Posterior vena cava (tissue), 2 donors: ENCODE results near the gene SLC4A11. TPM values are rescaled to one million over a fixed set of nuclear protein-coding genes. Genes with fewer than 3 reads are reported as not detected.

Experiments used
- DNase-seq: peaks from one replicate; pipeline ENCODE4 v3.0.0-alpha.2; 2020; ENCODE audit warnings: low spot score
- intact Hi-C, 2 donors: fragments of 100-400 bp; cut with DNase I; formaldehyde crosslinking; loops; one replicate each; pipeline versions ENCODE4 v1.14.1 to v1.14.2; 2022 to 2023
- total RNA-seq, 2 donors: library from RNA; stranded (reverse); fragmentation: NEBNext Ultra II Directional; extraction: Animal tissue kit (Norgen Biotek cat#: 25700); gene quantifications; one replicate each; pipeline ENCODE4 v1.2.1, GENCODE V29; 2021
- donor health status: DM: yes; HTN: yes; CAD: no.
- donor health status: DM: yes; HTN: yes; CAD: no.

The SLC4A11 gene
- total RNA-seq, 2 donors from 2014 or later: 0.38 to 1.1 TPM

- DNase-seq: no peak
- intact Hi-C loops: no loop called here
These were observed 28.6 kb downstream of the SLC4A11 start for GRCh38 chr20:3210346-3210745.

DNA sequence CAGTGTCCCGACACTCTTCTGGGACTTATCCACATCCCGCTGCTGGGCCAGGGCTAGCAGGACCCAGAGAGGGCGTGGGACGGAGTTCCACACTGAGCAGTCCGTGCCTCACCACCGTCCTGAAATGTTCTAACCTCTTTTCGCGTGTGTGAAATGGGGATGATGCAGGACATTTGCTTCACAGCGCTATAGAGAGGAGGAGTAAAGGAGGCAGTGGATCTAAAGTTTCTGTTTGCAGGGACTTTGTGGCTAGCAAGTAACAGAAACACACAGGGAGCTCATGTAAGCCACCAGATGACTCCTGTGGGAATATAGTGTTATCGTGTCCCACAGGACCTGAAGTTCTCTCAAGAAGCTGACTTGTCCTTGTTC lies 29.1 kb downstream of the SLC4A11 start:
- DNase-seq: no peak
- intact Hi-C loops: no loop called here

DNA sequence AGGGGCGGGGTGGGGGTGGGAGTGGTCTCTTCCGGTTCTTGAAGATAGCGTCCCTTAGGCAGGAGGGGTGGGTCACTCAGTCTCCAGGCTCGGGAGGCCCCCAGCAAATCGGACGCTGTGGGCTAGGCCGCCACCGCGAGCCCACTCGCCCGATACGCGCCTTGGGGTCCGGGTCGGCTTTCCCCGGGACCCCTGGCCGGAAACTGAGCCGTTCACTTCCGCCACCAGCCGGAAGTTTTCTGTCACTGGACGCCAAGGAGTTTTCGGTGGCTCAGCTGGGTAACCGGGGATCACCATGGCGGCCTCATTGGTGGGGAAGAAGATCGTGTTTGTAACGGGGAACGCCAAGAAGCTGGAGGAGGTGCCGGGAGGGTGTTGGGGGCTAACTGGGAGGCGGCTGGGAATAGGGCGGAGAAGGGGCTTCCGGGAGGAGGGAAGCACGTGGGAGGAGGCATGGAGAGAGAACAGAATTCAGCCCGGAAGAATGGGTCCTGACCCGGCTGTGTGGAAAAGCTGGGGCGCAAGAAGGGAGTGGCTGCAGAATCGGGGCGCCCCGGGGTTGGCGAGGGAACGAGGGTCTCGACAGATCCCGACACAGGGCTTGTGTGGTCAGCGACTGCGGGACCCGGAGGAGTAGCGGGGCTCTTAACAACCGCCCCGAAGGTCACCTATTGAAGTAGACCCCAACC lies 29.6 kb downstream of the SLC4A11 start, which contains the start of gene ITPA:
TSS of gene ITPA (plus strand) at position 242 of the 689 bp plus-strand sequence. CDS start at position 296, 54 bp downstream.
- intact Hi-C loops: no loop called here
- DNase-seq: peak; percentile 86

DNA sequence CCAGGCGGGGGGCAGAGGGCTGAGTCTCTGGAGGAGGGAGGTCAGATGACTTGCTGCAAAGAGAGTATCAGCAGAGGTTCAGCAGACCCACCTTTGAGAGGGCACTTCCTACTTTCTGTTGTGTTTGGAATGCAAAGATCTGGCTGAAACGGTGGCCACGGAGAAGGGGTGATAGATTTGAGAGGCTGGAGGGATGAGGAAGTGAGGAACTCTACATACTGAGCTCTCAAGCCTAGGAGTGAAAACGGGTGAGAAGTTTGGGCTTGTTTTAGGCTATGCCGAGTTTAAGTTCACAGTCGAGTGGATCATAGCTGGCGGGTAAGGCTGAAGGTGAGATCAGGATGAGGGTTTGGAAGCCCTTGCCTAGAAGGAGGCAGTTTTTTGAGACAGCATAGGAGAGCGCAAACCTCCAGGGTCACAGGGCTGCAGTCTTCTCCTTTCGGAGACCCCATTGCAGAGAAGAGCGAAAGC lies 30.2 kb downstream of the SLC4A11 start:
- DNase-seq: no peak
- intact Hi-C loops: no loop called here

DNA sequence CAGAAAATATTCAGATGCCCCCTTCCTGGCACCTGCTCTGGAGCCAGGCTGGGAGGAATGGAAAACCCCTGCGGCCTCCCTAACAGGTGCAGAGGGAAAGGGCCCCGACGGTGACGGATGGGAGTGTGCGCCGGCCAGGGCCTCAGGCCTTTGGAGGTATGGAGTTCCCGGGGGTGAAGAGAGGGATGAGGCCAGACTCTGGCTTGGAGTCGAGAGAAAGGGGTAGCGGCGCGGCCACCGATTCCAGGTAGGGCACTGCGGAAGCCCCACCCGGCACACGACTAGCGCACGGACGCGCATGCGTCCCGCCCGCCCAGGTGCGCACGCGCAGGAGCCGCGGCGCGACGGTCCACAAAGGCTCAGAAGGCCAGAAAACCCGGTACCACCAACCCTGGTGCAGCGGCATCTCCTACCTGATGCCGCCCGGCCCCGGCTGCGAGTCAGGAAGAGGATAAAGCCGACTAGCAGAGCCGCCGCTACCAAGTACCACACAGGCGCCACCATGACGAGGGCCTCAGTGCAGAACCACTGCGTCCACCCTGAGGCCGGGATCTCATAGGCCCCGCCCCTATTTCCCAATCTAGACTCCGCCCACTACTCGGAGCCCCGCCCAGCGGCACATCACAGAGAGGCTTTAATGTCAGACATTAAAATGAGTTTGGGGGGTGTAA lies 34.7 kb downstream of the SLC4A11 start, which contains the start of gene DDRGK1:
TSS of gene DDRGK1 (minus strand) at position 559 of the 671 bp plus-strand sequence. CDS start at position 504, 55 bp downstream.
- peak; percentile 95 for DNase-seq
- intact Hi-C loops: no loop called here

DNA sequence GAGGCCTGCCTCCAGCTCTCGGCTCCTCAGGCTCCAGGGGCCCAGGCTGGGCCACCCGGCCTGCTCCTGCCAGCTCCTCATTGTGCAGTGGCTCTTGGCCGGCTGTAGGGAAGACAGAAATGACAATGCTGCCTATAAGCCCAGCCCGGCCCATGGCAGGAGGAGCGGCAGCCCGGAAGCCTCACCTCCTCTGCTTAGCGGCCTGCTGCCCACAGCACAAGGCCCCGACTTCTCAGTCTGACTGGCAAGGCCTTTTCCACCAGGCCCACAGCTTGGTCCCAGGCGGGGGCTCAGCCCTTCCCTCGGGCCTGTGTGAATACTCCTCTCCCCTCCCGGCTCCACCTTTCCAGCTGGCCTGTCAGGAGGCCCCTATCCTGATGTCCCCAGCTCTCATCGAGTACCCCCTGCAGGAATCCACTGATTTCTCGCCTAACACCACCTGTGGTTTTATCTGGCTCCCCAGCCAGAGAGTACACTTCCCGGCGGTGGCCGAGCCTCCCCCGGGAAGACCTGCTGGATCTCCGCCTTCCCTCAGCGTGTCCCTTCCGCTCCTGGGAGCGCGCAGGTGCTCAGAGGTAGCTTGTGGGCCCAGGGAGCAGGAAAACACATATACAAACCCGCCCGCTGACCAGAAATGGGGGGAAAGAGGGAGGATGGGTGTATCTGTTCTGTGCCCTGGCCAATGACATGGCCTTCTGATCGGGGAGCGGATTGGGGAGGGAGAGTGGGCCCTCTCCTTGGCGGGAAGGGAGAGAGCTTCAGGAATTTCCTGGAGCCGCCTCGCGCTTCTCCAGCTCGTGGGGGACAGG lies 35.5 kb downstream of the SLC4A11 start:
- intact Hi-C loops: no loop called here
- no peak for DNase-seq

DNA sequence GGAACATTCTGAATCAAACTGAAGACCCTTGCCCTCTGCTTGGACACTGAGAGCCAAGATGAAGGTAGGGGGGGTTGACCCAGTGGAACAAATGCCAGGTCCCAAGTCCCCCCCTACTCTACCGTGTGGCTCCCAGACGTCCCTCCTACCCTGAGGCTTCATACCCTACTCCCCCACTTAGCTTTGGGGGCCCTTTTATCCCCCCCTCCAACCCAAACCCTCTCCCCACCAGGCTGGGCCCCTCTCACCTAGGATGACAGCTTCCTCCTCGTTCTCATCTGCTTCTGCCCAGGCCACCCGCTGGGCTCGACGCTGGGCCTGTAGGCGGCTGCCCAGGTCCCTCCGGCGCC lies 36.0 kb downstream of the SLC4A11 start:
- intact Hi-C loops: no loop called here
- no peak for DNase-seq

- DNase-seq: no peak
- intact Hi-C loops: loop anchor here in 1 of 2 donors (10.0 kb wide), 1 partner anchor 1675 kb away; no protein-coding TSS in a partner anchor
These were observed 38.8 kb downstream of the SLC4A11 start for GRCh38 chr20:3199976-3200755.

DNA sequence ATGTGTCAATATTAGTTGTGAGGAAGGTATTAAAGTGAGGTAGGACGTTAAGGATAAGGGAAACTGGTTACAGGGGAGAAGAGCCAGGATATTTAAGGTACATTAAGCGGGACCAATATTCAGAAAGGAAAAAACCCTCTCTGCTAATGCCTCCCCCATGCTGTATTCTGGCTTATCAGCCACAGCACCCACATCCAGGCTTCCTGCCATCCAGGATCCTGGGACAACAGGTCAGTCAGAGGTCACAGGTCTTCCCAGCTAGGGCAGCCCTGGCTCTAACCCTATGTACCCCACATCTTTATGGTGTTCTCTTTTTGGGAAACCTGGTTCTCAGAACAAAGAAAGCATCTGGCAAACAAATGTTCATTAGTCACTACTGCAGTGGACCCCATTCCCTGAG lies 39.8 kb downstream of the SLC4A11 start:
- no peak for DNase-seq
- intact Hi-C loops: loop anchor here in 1 of 2 donors (10.0 kb wide), 1 partner anchor 1676 kb away; no protein-coding TSS in a partner anchor

DNA sequence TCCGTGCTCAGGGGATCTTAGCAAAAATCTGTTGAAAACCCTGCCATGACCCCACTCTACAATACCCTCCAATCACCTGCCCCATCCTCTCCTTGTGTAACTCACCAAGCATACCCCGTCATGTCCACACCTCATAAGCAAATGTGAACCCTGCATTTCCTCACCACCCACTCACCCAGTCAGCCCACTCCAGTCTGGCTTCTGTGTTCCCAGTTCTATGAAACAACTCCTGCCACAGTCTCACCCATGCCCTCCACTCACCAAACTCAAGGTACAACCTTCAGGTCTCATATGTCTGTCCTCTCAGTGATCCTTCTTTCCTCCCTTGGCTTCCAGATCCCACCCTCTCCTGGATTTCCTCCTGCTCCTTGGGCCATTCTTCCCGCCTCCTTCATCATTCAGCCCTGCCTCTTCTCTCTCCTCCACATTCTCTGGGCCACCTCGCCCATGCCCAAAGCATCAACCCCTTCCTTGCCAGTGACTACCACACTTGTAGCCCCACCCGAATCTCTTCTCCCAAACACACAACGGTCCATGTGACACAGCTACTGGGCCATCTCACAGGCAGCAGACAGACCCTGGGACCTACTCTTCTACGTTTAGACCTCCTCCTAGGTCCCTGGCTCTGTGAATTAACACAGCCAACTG lies 43.3 kb downstream of the SLC4A11 start:
- intact Hi-C loops: loop anchor here in 1 of 2 donors (10.0 kb wide), 1 partner anchor 1679 kb away; no protein-coding TSS in a partner anchor
- no peak for DNase-seq

- intact Hi-C loops: loop anchor here in 1 of 2 donors (10.0 kb wide), 1 partner anchor 1680 kb away; no protein-coding TSS in a partner anchor
- DNase-seq: no peak
These were observed 44.2 kb downstream of the SLC4A11 start for GRCh38 chr20:3194617-3195280.

GRCh38 chr20:3193806-3194616 lies 45.0 kb downstream of the SLC4A11 start:
- intact Hi-C loops: loop anchor here in 1 of 2 donors (10.0 kb wide), 1 partner anchor 1681 kb away; no protein-coding TSS in a partner anchor
- no peak for DNase-seq

DNA sequence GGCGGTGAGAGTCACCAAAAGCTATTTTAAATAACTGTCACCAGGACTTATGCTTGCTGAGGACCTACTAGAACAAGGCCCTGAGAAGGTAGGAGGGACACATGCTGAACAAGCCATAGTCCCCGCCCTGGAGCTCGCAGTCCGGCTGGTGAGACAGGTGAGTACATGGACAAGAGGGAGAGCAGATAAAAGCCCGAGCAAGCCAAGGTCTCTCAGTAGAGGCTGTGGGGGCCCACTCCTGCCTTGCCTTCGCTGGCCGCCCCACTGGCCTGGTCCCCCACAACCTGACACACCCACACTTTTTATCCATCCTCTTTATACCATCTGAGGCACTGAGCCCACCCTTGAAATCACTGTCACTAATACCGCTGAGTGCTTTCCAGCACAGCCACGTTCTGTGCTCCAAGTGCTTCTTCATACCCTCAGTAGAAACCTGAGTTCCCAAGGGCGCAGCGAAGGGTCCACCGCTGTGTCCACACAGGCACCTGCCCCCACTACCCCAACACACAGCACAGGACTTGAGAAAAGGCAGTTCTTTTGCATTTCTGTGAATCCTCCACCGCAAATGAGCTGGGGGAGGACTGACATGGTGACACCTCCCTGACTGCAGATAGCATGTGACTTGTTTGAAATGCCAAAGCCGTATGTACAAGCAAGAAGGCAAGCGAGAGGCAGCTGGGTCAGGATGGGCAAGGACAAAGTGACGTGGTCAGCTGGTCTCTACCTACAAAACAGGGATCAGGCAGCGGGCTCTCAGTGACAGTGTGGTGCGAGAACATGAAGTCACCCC lies 46.6 kb downstream of the SLC4A11 start:
- intact Hi-C loops: loop anchor here in 1 of 2 donors (10.0 kb wide), 1 partner anchor 1682 kb away; no protein-coding TSS in a partner anchor
- no peak for DNase-seq

GRCh38 chr20:3190681-3191111 lies 48.3 kb downstream of the SLC4A11 start:
- no peak for DNase-seq
- intact Hi-C loops: loop anchor here in 1 of 2 donors (10.0 kb wide), 1 partner anchor 1684 kb away; no protein-coding TSS in a partner anchor

DNA sequence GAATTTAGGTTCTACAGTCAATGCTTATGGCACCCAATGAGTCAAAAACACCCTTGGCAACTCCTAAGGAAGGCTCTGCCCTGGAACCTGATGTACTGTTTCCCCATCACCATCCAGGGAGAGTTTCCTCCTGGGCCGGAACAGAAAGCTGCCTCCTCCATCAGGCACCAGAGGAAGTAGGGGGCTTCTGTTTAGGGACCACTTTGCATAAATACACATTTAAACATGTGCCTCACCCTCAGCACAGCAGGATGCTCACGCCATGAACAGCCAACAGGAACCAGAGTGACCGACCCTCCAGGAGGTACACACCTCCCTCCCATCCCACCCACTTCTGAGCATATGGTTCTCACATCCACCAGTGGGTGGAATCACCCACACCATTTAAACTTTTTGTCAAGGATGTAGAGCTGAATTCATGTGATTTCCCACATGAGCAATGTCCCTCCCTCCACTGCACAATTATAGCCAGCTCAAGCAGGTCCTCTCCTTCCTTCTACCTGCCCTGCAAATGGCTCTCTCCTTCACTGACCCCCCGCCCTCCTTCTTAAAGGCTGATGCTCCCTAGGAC lies 49.3 kb downstream of the SLC4A11 start:
- DNase-seq: no peak
- intact Hi-C loops: loop anchor here in 1 of 2 donors (10.0 kb wide), 1 partner anchor 1685 kb away; no protein-coding TSS in a partner anchor
